Large intestine (tissue), 3 donors: Measurements from ENCODE around the gene SHC1. TPM values are rescaled to one million over a fixed set of nuclear protein-coding genes. Genes with fewer than 3 reads are reported as not detected.
A peak's percentile ranks its signal among the peaks of the same experiment; 100 is the strongest.

Source experiments
- DNase-seq, 2 donors: peaks; one replicate each; pipeline versions ENCODE4 v3.0.0 to v3.0.0-alpha.2; 2013
- H3K27ac ChIP-seq: one replicate; pipeline ENCODE4 v1.5.1; 2013; ENCODE audit warnings: low read length
- H3K27me3 ChIP-seq: 2 replicates; pipeline ENCODE4 v1.6.1; 2013; ENCODE audit warnings: low read length; ENCODE audit not compliant: control insufficient read depth, insufficient read depth
- H3K36me3 ChIP-seq: 2 replicates; pipeline ENCODE4 v1.6.1; 2013; ENCODE audit warnings: low read length; ENCODE audit not compliant: control insufficient read depth, insufficient read depth
- H3K4me1 ChIP-seq: one replicate; pipeline ENCODE4 v1.6.1; 2013; ENCODE audit warnings: low read length; ENCODE audit not compliant: control insufficient read depth, insufficient read depth
- H3K4me3 ChIP-seq: one replicate; pipeline ENCODE4 v1.5.1; 2013; ENCODE audit warnings: low read length
- H3K9me3 ChIP-seq: one replicate; pipeline ENCODE4 v1.6.1; 2013; ENCODE audit warnings: mild to moderate bottlenecking, low read depth, low read length, moderate library complexity; ENCODE audit not compliant: control insufficient read depth
- WGBS: methylation state at CpG from one replicate; pipeline ENCODE4 v1.1.5; 2013; ENCODE audit warnings: low lambda C conversion rate; ENCODE audit not compliant: insufficient coverage; 5-methylcytosine and 5-hydroxymethylcytosine counted together
- polyA plus RNA-seq: library from polyadenylated mRNA; unstranded; fragments of 120-200 nt; gene quantifications from one replicate; pipeline ENCODE4 v1.2.1, GENCODE V29; 2013

The SHC1 gene
- polyA plus RNA-seq, 1 donor: 76.4 TPM

- no peaks in the 10 kb centered on the region for H3K27me3 ChIP-seq
- peaks cover 69% of the 10 kb centered on the region for H3K4me1 ChIP-seq
- peaks cover 54% of the 10 kb centered on the region for H3K36me3 ChIP-seq
Measured at GRCh38 chr1:155014709-155015508, 44.4 kb upstream of the SHC1 start.

GRCh38 chr1:155013632-155014031, 43.1 kb upstream of the SHC1 start:
- no CpG with 5 or more reads among the region's 8 CpGs for WGBS
- Histone ChIP-seq H3K36me3 (peaks cover 54% of the 10 kb centered on the region), H3K27ac (peak overlapping the region; percentile 18), H3K4me3 (no peak overlapping the region), H3K9me3 (no peaks in the 10 kb centered on the region), H3K4me1 (peaks cover 76% of the 10 kb centered on the region), H3K27me3 (no peaks in the 10 kb centered on the region)
- no peak for DNase-seq

More at GRCh38 chr1:155014709-155015508, 44.4 kb upstream of the SHC1 start:
- Histone ChIP-seq H3K27ac (no peak overlapping the region), H3K4me3 (no peak overlapping the region), H3K9me3 (no peaks in the 10 kb centered on the region)
- no peak for DNase-seq
- no CpG with 5 or more reads among the region's 31 CpGs for WGBS

- peaks cover 54% of the 10 kb centered on the region for H3K36me3 ChIP-seq
- no CpG with 5 or more reads among the region's 3 CpGs for WGBS
- H3K9me3 ChIP-seq: no peaks in the 10 kb centered on the region
- H3K27ac ChIP-seq: peak overlapping the region; percentile 56
- H3K27me3 ChIP-seq: no peaks in the 10 kb centered on the region
- H3K4me3 ChIP-seq: no peak overlapping the region
- peaks cover 77% of the 10 kb centered on the region for H3K4me1 ChIP-seq
- no peak for DNase-seq
Measured at GRCh38 chr1:155012776-155013602, 42.4 kb upstream of the SHC1 start.

GRCh38 chr1:155012026-155012546, 41.5 kb upstream of the SHC1 start:
- Histone ChIP-seq H3K36me3 (peaks cover 54% of the 10 kb centered on the region), H3K9me3 (no peaks in the 10 kb centered on the region), H3K27me3 (no peaks in the 10 kb centered on the region), H3K4me1 (peaks cover 79% of the 10 kb centered on the region), H3K4me3 (no peak overlapping the region), H3K27ac (peak overlapping the region; percentile 56)
- no CpG with 5 or more reads among the region's 9 CpGs for WGBS
- DNase-seq: peak; percentile 50 to 82

GRCh38 chr1:155011437-155012025, 41.0 kb upstream of the SHC1 start:
- no peak for DNase-seq
- H3K27me3 ChIP-seq: no peaks in the 10 kb centered on the region
- H3K4me1 ChIP-seq: peaks cover 79% of the 10 kb centered on the region
- H3K9me3 ChIP-seq: no peaks in the 10 kb centered on the region
- peak overlapping the region; percentile 56 for H3K27ac ChIP-seq
- peaks cover 50% of the 10 kb centered on the region for H3K36me3 ChIP-seq
- WGBS: no CpG with 5 or more reads among the region's 6 CpGs
- H3K4me3 ChIP-seq: no peak overlapping the region

- Histone ChIP-seq H3K4me3 (no peak overlapping the region), H3K36me3 (peaks cover 49% of the 10 kb centered on the region), H3K9me3 (no peaks in the 10 kb centered on the region), H3K27me3 (no peaks in the 10 kb centered on the region), H3K4me1 (peaks cover 82% of the 10 kb centered on the region), H3K27ac (no peak overlapping the region)
- no peak for DNase-seq
- WGBS: no CpG with 5 or more reads among the region's 5 CpGs
Measured at GRCh38 chr1:155011004-155011416, 40.5 kb upstream of the SHC1 start.

GRCh38 chr1:155010211-155010918, 39.8 kb upstream of the SHC1 start:
- no peaks in the 10 kb centered on the region for H3K27me3 ChIP-seq
- peaks cover 88% of the 10 kb centered on the region for H3K4me1 ChIP-seq
- no peak for DNase-seq
- no CpG with 5 or more reads among the region's 11 CpGs for WGBS
- no peak overlapping the region for H3K4me3 ChIP-seq
- H3K27ac ChIP-seq: no peak overlapping the region
- H3K36me3 ChIP-seq: peaks cover 46% of the 10 kb centered on the region
- H3K9me3 ChIP-seq: no peaks in the 10 kb centered on the region

GRCh38 chr1:155009742-155010141, 39.2 kb upstream of the SHC1 start:
- WGBS: 100% methylated on average over 1 of the region's 5 CpGs
- no peak overlapping the region for H3K27ac ChIP-seq
- H3K4me3 ChIP-seq: no peak overlapping the region

GRCh38 chr1:155009221-155009711, 38.7 kb upstream of the SHC1 start:
- Histone ChIP-seq H3K4me3 (peak overlapping the region; percentile 25), H3K36me3 (peaks cover 38% of the 10 kb centered on the region), H3K4me1 (peaks cover 98% of the 10 kb centered on the region), H3K27ac (peak overlapping the region; percentile 69), H3K9me3 (no peaks in the 10 kb centered on the region), H3K27me3 (no peaks in the 10 kb centered on the region)
- no CpG with 5 or more reads among the region's 12 CpGs for WGBS
- no peak for DNase-seq

More at GRCh38 chr1:155009742-155010141, 39.2 kb upstream of the SHC1 start:
- H3K27me3 ChIP-seq: no peaks in the 10 kb centered on the region
- H3K9me3 ChIP-seq: no peaks in the 10 kb centered on the region
- H3K4me1 ChIP-seq: peaks cover 94% of the 10 kb centered on the region
- DNase-seq: no peak
- H3K36me3 ChIP-seq: peaks cover 41% of the 10 kb centered on the region
